DND-41 (cell line): Measurements from ENCODE around the gene RFX1.

ENCODE experiments used
- ATAC-seq: fragments of 200-7000 bp; cut with Tn5 transposase; 3 replicates; pipeline ENCODE4 v1.9.1; 2021; ENCODE audit warnings: low read depth; ENCODE audit not compliant: insufficient read depth
- DNase-seq: peaks from one replicate; pipeline ENCODE4 v3.0.0-alpha.2; 2020
- H2AFZ ChIP-seq: 2 replicates; pipeline ENCODE4 v1.6.0; 2012; ENCODE audit warnings: low read depth, low read length
- H3K27ac ChIP-seq: 2 replicates; pipeline ENCODE4 v1.5.1; 2012; ENCODE audit warnings: low read length, inconsistent platforms
- H3K27me3 ChIP-seq: fragments of 200-600 bp; sonication (generic); 2 replicates; pipeline ENCODE4 v1.6.0; 2012; ENCODE audit warnings: low read length, mild to moderate bottlenecking, inconsistent platforms; ENCODE audit not compliant: insufficient read depth, poor library complexity
- H3K36me3 ChIP-seq: 2 replicates; pipeline ENCODE4 v1.5.1; 2012; ENCODE audit warnings: low read length, inconsistent platforms; ENCODE audit not compliant: insufficient read depth
- H3K4me1 ChIP-seq: 2 replicates; pipeline ENCODE4 v1.5.1; 2012; ENCODE audit warnings: mild to moderate bottlenecking, low read length; ENCODE audit not compliant: insufficient read depth
- H3K4me2 ChIP-seq: 2 replicates; pipeline ENCODE4 v1.6.0; 2012; ENCODE audit warnings: mild to moderate bottlenecking, moderate library complexity, low read length, inconsistent platforms; ENCODE audit not compliant: insufficient read depth
- H3K4me3 ChIP-seq, 2 experiments: fragments of 200-600 bp in 1 of 2; shearing (Covaris generic) in 1 of 2; 2 replicates each; pipeline ENCODE4 v1.5.1; 2012 to 2016; ENCODE audit warnings: inconsistent platforms in 2 of 2, low read length in 2 of 2, mild to moderate bottlenecking in 2 of 2, low read depth in 1 of 2, moderate library complexity in 1 of 2
- H3K79me2 ChIP-seq: 2 replicates; pipeline ENCODE4 v1.6.0; 2012; ENCODE audit warnings: low read length, inconsistent platforms; ENCODE audit not compliant: insufficient read depth
- H3K9ac ChIP-seq: 2 replicates; pipeline ENCODE4 v1.6.0; 2012; ENCODE audit warnings: low read depth, mild to moderate bottlenecking, inconsistent platforms, low read length, moderate library complexity
- H3K9me3 ChIP-seq: 2 replicates; pipeline ENCODE4 v1.5.1; 2012; ENCODE audit warnings: low read length, moderate library complexity, mild to moderate bottlenecking, inconsistent platforms; ENCODE audit not compliant: insufficient read depth, severe bottlenecking
- H4K20me1 ChIP-seq: 2 replicates; pipeline ENCODE4 v1.6.0; 2012; ENCODE audit warnings: low read length; ENCODE audit not compliant: insufficient read depth
- EZH2 ChIP-seq: IDR thresholded peaks from 3 replicates; pipeline ENCODE4 v1.6.1; 2012; ENCODE audit warnings: borderline replicate concordance, low read depth, mild to moderate bottlenecking, moderate library complexity, low read length, inconsistent platforms; ENCODE audit not compliant: severe bottlenecking
- TF ChIP-seq, protein P1 (sequence below): IDR thresholded peaks from 2 replicates; pipeline ENCODE4 v1.5.1; 2012; ENCODE audit warnings: borderline replicate concordance, low read length, moderate library complexity, mild to moderate bottlenecking; ENCODE audit not compliant: poor library complexity, severe bottlenecking; ENCODE audit errors: extremely low read depth

Gene RFX1

DNA sequence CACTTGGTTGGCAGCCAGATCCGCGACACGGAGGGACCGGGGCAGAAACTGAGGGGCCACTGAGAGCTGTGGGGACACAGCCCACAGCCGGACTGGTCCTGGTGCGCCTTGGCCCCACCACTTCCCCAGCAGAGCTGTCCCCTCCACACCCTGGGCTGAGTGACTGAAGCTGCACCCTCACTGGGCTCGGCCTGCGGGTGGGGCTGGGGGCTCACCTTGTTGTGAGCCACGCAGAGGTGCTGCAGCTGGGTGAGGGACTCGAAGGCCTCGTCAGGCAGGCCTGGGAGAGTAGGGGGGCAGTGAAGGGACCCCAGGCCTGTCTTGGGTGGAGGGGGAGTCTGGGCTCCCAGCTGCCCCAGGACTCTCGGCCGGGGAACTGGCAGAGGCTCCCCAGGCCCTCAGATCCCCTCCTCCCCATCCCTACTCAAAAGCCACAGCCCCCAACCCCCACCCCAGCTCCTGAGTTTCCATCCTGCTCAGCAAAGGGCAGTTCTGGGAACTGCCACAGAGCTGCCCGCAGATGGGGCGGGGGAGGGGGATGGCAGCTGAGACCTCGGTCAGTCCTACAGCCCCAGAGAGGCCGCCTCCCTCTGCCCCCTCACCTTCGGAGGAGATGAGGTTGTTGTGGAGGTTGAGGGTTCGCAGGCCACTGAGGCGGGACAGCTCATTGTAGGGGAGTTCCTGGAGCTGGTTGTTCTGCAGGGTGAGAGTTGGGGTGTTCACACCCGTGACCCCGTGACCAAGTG is 70.2 kb downstream of the RFX1 start:
- H3K27me3 ChIP-seq, result no peaks in the 10 kb centered on the region
- H4K20me1 ChIP-seq, result no peaks in the 10 kb centered on the region
- no peak overlapping the region for H3K9ac ChIP-seq
- H2AFZ ChIP-seq, result no peak overlapping the region
- no peaks in the 10 kb centered on the region for H3K4me1 ChIP-seq
- no peak for TF ChIP-seq EZH2
- TF ChIP-seq, protein P1, sequence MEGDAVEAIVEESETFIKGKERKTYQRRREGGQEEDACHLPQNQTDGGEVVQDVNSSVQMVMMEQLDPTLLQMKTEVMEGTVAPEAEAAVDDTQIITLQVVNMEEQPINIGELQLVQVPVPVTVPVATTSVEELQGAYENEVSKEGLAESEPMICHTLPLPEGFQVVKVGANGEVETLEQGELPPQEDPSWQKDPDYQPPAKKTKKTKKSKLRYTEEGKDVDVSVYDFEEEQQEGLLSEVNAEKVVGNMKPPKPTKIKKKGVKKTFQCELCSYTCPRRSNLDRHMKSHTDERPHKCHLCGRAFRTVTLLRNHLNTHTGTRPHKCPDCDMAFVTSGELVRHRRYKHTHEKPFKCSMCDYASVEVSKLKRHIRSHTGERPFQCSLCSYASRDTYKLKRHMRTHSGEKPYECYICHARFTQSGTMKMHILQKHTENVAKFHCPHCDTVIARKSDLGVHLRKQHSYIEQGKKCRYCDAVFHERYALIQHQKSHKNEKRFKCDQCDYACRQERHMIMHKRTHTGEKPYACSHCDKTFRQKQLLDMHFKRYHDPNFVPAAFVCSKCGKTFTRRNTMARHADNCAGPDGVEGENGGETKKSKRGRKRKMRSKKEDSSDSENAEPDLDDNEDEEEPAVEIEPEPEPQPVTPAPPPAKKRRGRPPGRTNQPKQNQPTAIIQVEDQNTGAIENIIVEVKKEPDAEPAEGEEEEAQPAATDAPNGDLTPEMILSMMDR, result no peak
- H3K4me2 ChIP-seq, result no peak overlapping the region
- H3K36me3 ChIP-seq, result peaks cover 7% of the 10 kb centered on the region
- no peaks in the 10 kb centered on the region for H3K9me3 ChIP-seq
- no peak overlapping the region for H3K4me3 ChIP-seq
- H3K27ac ChIP-seq, result no peak overlapping the region
- ATAC-seq, result no peak
- H3K79me2 ChIP-seq, result no peaks in the 10 kb centered on the region
- DNase-seq, result no peak

DNA sequence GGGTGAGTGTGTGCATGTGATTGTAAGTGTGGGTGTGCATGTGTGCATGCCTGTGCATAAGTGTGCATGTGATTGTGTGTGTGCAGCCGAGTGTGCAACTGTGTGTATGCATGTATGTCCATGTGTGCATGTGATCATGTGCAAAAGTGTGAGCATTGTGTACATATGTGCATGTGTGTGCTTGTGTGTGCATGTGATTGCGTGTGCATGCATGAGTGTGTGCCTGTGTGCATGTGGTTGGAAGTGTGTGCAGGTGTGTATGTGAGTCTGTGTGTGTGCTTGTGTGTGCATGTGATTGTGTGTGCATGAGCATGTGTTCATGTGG is 71.4 kb downstream of the RFX1 start:
- H3K27me3 ChIP-seq, result no peaks in the 10 kb centered on the region
- H3K4me3 ChIP-seq, result no peak overlapping the region
- H2AFZ ChIP-seq, result no peak overlapping the region
- no peak for TF ChIP-seq EZH2
- TF ChIP-seq, protein P1, result no peak
- DNase-seq, result no peak
- H3K4me1 ChIP-seq, result no peaks in the 10 kb centered on the region
- no peaks in the 10 kb centered on the region for H3K79me2 ChIP-seq
- no peaks in the 10 kb centered on the region; the same call in 1 of the 2 replicates for H4K20me1 ChIP-seq
- no peak overlapping the region for H3K9ac ChIP-seq
- H3K27ac ChIP-seq, result no peak overlapping the region
- no peak overlapping the region for H3K4me2 ChIP-seq
- no peak for ATAC-seq
- no peaks in the 10 kb centered on the region for H3K9me3 ChIP-seq
- peaks cover 12% of the 10 kb centered on the region for H3K36me3 ChIP-seq

DNA sequence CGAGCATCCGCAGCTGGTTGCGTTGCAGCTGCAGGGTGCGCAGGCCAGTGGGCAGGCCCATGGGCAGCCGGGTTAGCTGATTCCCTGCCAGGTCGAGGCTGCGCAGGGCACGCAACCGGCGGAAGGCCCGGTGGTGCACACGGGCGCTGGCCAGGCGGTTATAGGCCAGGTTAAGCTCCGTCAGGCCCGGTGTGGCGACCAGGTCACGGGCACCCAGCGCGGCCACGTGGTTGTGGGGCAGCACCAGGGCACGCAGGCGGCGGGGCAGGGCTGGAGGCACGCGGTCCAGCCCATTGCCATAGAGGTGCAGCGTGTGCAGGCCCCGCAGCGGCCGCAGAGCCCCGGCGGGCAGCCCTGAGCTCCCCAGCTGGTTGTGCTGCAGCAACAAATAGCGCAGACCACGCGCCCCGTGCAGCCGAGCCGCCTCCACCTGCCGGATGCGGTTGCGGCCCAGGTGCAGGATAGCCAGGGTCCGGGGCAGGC is 73.2 kb downstream of the RFX1 start:
- H3K27me3 ChIP-seq, result no peaks in the 10 kb centered on the region
- H3K79me2 ChIP-seq, result no peaks in the 10 kb centered on the region
- H3K9ac ChIP-seq, result no peak overlapping the region
- no peak overlapping the region for H3K4me3 ChIP-seq
- no peaks in the 10 kb centered on the region; the same call in 1 of the 2 replicates for H4K20me1 ChIP-seq
- H3K4me1 ChIP-seq, result no peaks in the 10 kb centered on the region
- peaks cover 21% of the 10 kb centered on the region for H3K36me3 ChIP-seq
- H2AFZ ChIP-seq, result no peak overlapping the region
- no peak for TF ChIP-seq EZH2
- TF ChIP-seq, protein P1, result no peak
- DNase-seq, result no peak
- no peak for ATAC-seq
- H3K9me3 ChIP-seq, result no peaks in the 10 kb centered on the region
- no peak overlapping the region for H3K4me2 ChIP-seq
- no peak overlapping the region for H3K27ac ChIP-seq
